ENCODE measurements around the gene ZFAND3. TPM values are rescaled to one million over a fixed set of nuclear protein-coding genes. Genes with fewer than 3 reads are reported as not detected.

ZFAND3 gene
- total and polyA plus RNA-seq, 3 donors from 2014 or later: 104 to 329 (median 109) TPM

DNA sequence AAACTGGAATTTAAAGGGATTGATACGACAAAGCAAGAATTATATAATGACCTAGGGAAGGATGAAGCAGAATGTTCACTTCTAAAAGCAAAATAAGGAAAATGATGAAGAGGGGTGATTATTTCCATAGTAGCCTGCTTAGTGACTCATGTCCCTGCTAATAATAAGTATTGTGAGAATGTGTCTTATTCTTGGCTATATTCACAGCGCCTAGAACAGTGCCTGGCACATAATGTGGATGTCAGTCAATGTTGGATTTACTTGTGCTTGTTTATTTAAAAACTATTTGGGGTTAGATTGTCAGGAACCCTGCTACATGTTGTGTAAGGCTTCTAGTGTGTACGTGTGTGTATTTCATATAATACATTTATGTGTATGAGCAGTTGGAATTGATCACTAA is 85.1 kb downstream of the ZFAND3 start:
- Histone ChIP-seq H3K27ac (no peak overlapping the region), H3K4me1 (peaks cover 5% of the 10 kb centered on the region), H3K9me3 (no peaks in the 10 kb centered on the region), H3K36me3 (ENCODE audit: low read depth, missing control alignments) (no peaks in the 10 kb centered on the region), H3K27me3 (no peaks in the 10 kb centered on the region), H3K4me3 (no peak overlapping the region)
- no peak for TF ChIP-seq POLR2A (IDR thresholded peaks at IDR 0.05)
- TF ChIP-seq, protein P1, sequence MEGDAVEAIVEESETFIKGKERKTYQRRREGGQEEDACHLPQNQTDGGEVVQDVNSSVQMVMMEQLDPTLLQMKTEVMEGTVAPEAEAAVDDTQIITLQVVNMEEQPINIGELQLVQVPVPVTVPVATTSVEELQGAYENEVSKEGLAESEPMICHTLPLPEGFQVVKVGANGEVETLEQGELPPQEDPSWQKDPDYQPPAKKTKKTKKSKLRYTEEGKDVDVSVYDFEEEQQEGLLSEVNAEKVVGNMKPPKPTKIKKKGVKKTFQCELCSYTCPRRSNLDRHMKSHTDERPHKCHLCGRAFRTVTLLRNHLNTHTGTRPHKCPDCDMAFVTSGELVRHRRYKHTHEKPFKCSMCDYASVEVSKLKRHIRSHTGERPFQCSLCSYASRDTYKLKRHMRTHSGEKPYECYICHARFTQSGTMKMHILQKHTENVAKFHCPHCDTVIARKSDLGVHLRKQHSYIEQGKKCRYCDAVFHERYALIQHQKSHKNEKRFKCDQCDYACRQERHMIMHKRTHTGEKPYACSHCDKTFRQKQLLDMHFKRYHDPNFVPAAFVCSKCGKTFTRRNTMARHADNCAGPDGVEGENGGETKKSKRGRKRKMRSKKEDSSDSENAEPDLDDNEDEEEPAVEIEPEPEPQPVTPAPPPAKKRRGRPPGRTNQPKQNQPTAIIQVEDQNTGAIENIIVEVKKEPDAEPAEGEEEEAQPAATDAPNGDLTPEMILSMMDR (IDR thresholded peaks at IDR 0.05): no peak
- intact Hi-C loops (cut with DNase I; ENCODE audit: low total_unique reads): no loop called here
- 87 to 92% methylated on average over 3 of the region's 3 CpGs for WGBS, 2 donors
- no peak for DNase-seq

- no peak for DNase-seq
- no peak overlapping the region for H3K4me3 ChIP-seq
- no peak overlapping the region for H3K27ac ChIP-seq
- 86 to 96% methylated on average over 4 of the region's 4 CpGs for WGBS, 2 donors
- no peaks in the 10 kb centered on the region for H3K27me3 ChIP-seq
- intact Hi-C loops (cut with DNase I; ENCODE audit: low total_unique reads): no loop called here
- no peaks in the 10 kb centered on the region for H3K9me3 ChIP-seq
- peaks cover 5% of the 10 kb centered on the region for H3K4me1 ChIP-seq
- TF ChIP-seq, protein P1 (IDR thresholded peaks at IDR 0.05): no peak
- TF ChIP-seq POLR2A (IDR thresholded peaks at IDR 0.05): no peak
- no peaks in the 10 kb centered on the region for H3K36me3 ChIP-seq (ENCODE audit: low read depth, missing control alignments)
Measured at GRCh38 chr6:37906121-37906520, 86.6 kb downstream of the ZFAND3 start.

- intact Hi-C loops (cut with DNase I; ENCODE audit: low total_unique reads): no loop called here
- DNase-seq: no peak
- WGBS, 2 donors: 86 to 89% methylated on average over 3 of the region's 3 CpGs
- no peak for TF ChIP-seq POLR2A (IDR thresholded peaks at IDR 0.05)
- TF ChIP-seq, protein P1 (IDR thresholded peaks at IDR 0.05): no peak
- H3K27ac ChIP-seq: no peak overlapping the region
- no peaks in the 10 kb centered on the region for H3K36me3 ChIP-seq (ENCODE audit: low read depth, missing control alignments)
- no peaks in the 10 kb centered on the region for H3K27me3 ChIP-seq
- no peaks in the 10 kb centered on the region for H3K4me1 ChIP-seq
- no peak overlapping the region for H3K4me3 ChIP-seq
- no peaks in the 10 kb centered on the region for H3K9me3 ChIP-seq
Measured at GRCh38 chr6:37910998-37911397, 91.5 kb downstream of the ZFAND3 start.

DNA sequence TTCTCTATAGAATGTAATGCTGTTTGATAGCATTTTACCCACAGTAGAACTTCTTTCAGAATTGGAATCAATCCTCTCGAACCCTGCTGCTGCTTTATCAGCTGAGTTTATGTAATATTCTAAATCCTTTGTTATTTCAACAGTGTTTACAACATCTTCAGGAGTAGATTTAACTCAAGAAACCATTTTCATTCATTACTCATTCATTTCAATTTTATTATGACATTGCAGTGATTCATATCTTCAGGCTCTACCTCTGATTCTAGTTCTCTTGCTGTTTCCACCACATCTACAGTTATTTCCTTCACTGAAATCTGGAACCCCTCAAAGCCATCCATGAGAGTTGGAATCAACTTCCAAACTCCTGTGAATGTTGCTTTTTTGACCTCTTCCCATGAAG is 93.7 kb downstream of the ZFAND3 start:
- intact Hi-C loops (cut with DNase I; ENCODE audit: low total_unique reads): no loop called here
- TF ChIP-seq POLR2A (IDR thresholded peaks at IDR 0.05): no peak
- TF ChIP-seq, protein P1 (IDR thresholded peaks at IDR 0.05): no peak
- Histone ChIP-seq H3K4me3 (no peak overlapping the region), H3K27me3 (no peaks in the 10 kb centered on the region), H3K36me3 (ENCODE audit: low read depth, missing control alignments) (no peaks in the 10 kb centered on the region), H3K4me1 (no peaks in the 10 kb centered on the region), H3K27ac (no peak overlapping the region), H3K9me3 (no peaks in the 10 kb centered on the region)
- WGBS, 2 donors: 71 to 83% methylated on average over 1 of the region's 1 CpG
- DNase-seq: no peak

- Histone ChIP-seq H3K36me3 (ENCODE audit: low read depth, missing control alignments) (no peaks in the 10 kb centered on the region), H3K9me3 (no peaks in the 10 kb centered on the region), H3K27ac (no peak overlapping the region), H3K4me1 (no peaks in the 10 kb centered on the region), H3K27me3 (no peaks in the 10 kb centered on the region), H3K4me3 (no peak overlapping the region)
- TF ChIP-seq, protein P1 (IDR thresholded peaks at IDR 0.05): no peak
- WGBS, 2 donors: 89 to 91% methylated on average over 3 of the region's 3 CpGs
- intact Hi-C loops (cut with DNase I; ENCODE audit: low total_unique reads): no loop called here
- DNase-seq: no peak
Measured at GRCh38 chr6:37915463-37915862, 95.9 kb downstream of the ZFAND3 start.

All from testis (tissue), 3 donors.